Measurements from ENCODE around the gene PRKCB. TPM values are rescaled to one million over a fixed set of nuclear protein-coding genes. Genes with fewer than 3 reads are reported as not detected.

PRKCB gene
- total and polyA plus RNA-seq, 4 donors, result 1.6 to 9.4 (median 4.0) TPM

GRCh38 chr16:23867566-23867965, 31.8 kb downstream of the PRKCB start:
- Histone ChIP-seq H3K9me3 (ENCODE audit: control insufficient read depth in 4 of 4, low read length in 3 of 4) (no peaks in the 10 kb centered on the region), H3K36me3 (ENCODE audit: control insufficient read depth in 4 of 4, insufficient read depth in 3 of 4, low read depth in 1 of 4, low read length in 3 of 4) (no peaks in the 10 kb centered on the region), H3K4me3 (ENCODE audit: low read depth in 1 of 3, low read length in 3 of 3) (no peak overlapping the region), H3K4me1 (ENCODE audit: control insufficient read depth in 4 of 4, insufficient read depth in 4 of 4, low read length in 3 of 4) (peaks cover 0 to 3% (median 2%) of the 10 kb centered on the region in 4 donors), H3K27ac (ENCODE audit: low read depth in 1 of 2, low read length in 2 of 2) (no peak overlapping the region), H3K9ac (ENCODE audit: low read depth in 1 of 2, low read length in 2 of 2) (no peak overlapping the region), H3K27me3 (ENCODE audit: control insufficient read depth in 4 of 4, insufficient read depth in 4 of 4, low read length in 3 of 4) (no peaks in the 10 kb centered on the region)
- WGBS, result 74% methylated on average over 2 of the region's 2 CpGs
- no peak for TF ChIP-seq HNF4G (IDR thresholded peaks at IDR 0.05)
- TF ChIP-seq YY1 (IDR thresholded peaks at IDR 0.05), result no peak
- no peak for TF ChIP-seq FOXA1 (IDR thresholded peaks at IDR 0.05)
- no peak for TF ChIP-seq NR2F2 (IDR thresholded peaks at IDR 0.05)
- TF ChIP-seq EGR1 (IDR thresholded peaks at IDR 0.05; ENCODE audit: low read depth in 2 of 2), result no peak
- no peak for TF ChIP-seq ATF3 (IDR thresholded peaks at IDR 0.05)
- no peak for TF ChIP-seq FOXA2 (IDR thresholded peaks at IDR 0.05)
- TF ChIP-seq CTCF (IDR thresholded peaks at IDR 0.05; ENCODE audit: low read depth, low read length, missing input control), result no peak
- no peak for TF ChIP-seq SP1 (IDR thresholded peaks at IDR 0.05)
- no peak for DNase-seq (ENCODE audit: low spot score)

GRCh38 chr16:23868136-23868535, 32.4 kb downstream of the PRKCB start:
- TF ChIP-seq RXRA (IDR thresholded peaks at IDR 0.05), result no peak
- no peak for TF ChIP-seq ATF3 (IDR thresholded peaks at IDR 0.05)
- TF ChIP-seq GABPA (IDR thresholded peaks at IDR 0.05 in 1 of 2, conservative IDR thresholded peaks at IDR 0.05 in 1 of 2), result no peak
- no peak for TF ChIP-seq FOXA2 (IDR thresholded peaks at IDR 0.05)
- no peak for TF ChIP-seq TAF1 (conservative IDR thresholded peaks at IDR 0.05)
- TF ChIP-seq NR2F2 (IDR thresholded peaks at IDR 0.05), result no peak
- no peak for TF ChIP-seq RAD21 (IDR thresholded peaks at IDR 0.05)
- no peak for TF ChIP-seq EGR1 (IDR thresholded peaks at IDR 0.05; ENCODE audit: low read depth in 2 of 2)
- no peak overlapping the region for H3K9ac ChIP-seq (ENCODE audit: low read depth in 1 of 2, low read length in 2 of 2)
- H3K4me3 ChIP-seq (ENCODE audit: low read depth in 1 of 3, low read length in 3 of 3), result no peak overlapping the region
- H3K27ac ChIP-seq (ENCODE audit: low read depth in 1 of 2, low read length in 2 of 2), result no peak overlapping the region
- no peaks in the 10 kb centered on the region for H3K9me3 ChIP-seq (ENCODE audit: control insufficient read depth in 4 of 4, low read length in 3 of 4)
- DNase-seq (ENCODE audit: low spot score), result no peak
- H3K4me1 ChIP-seq (ENCODE audit: control insufficient read depth in 4 of 4, insufficient read depth in 4 of 4, low read length in 3 of 4), result peaks cover 0 to 3% (median 2%) of the 10 kb centered on the region in 4 donors
- no peaks in the 10 kb centered on the region for H3K36me3 ChIP-seq (ENCODE audit: control insufficient read depth in 4 of 4, insufficient read depth in 3 of 4, low read depth in 1 of 4, low read length in 3 of 4)
- H3K27me3 ChIP-seq (ENCODE audit: control insufficient read depth in 4 of 4, insufficient read depth in 4 of 4, low read length in 3 of 4), result no peaks in the 10 kb centered on the region
- 44% methylated on average over 1 of the region's 1 CpG for WGBS

- Histone ChIP-seq H3K27ac (ENCODE audit: low read depth in 1 of 2, low read length in 2 of 2) (no peak overlapping the region), H3K4me3 (ENCODE audit: low read depth in 1 of 3, low read length in 3 of 3) (no peak overlapping the region), H3K27me3 (ENCODE audit: control insufficient read depth in 4 of 4, insufficient read depth in 4 of 4, low read length in 3 of 4) (no peaks in the 10 kb centered on the region), H3K4me1 (ENCODE audit: control insufficient read depth in 4 of 4, insufficient read depth in 4 of 4, low read length in 3 of 4) (no peaks in the 10 kb centered on the region), H3K36me3 (ENCODE audit: control insufficient read depth in 4 of 4, insufficient read depth in 3 of 4, low read depth in 1 of 4, low read length in 3 of 4) (no peaks in the 10 kb centered on the region), H3K9me3 (ENCODE audit: control insufficient read depth in 4 of 4, low read length in 3 of 4) (no peaks in the 10 kb centered on the region), H3K9ac (ENCODE audit: low read depth in 1 of 2, low read length in 2 of 2) (no peak overlapping the region)
- no peak for TF ChIP-seq YY1 (IDR thresholded peaks at IDR 0.05)
- no peak for TF ChIP-seq EGR1 (IDR thresholded peaks at IDR 0.05; ENCODE audit: low read depth in 2 of 2)
- no peak for TF ChIP-seq RXRA (IDR thresholded peaks at IDR 0.05)
- TF ChIP-seq TAF1 (conservative IDR thresholded peaks at IDR 0.05), result no peak
- TF ChIP-seq SP1 (IDR thresholded peaks at IDR 0.05), result no peak
- WGBS, result 41% methylated on average over 5 of the region's 5 CpGs
- DNase-seq (ENCODE audit: low spot score), result no peak
These were observed 33.3 kb downstream of the PRKCB start for GRCh38 chr16:23869052-23869451.
